SHP77 (cell line): ENCODE results near the gene CEP120.
"Not testable (repeated sequence)": the region's sequence is repeated elsewhere in the genome, so short reads cannot be mapped to it uniquely, and the experiment has no call there.

Experiments
- DNase-seq, 2 experiments: peaks; one replicate each; lab custom pipeline; 2025; lab: John Stamatoyannopoulos, UW

Gene CEP120

GRCh38 chr5:123387313-123387712 is 35.9 kb downstream of the CEP120 start:
- DNase-seq: no peak

GRCh38 chr5:123382252-123382651 is 41.0 kb downstream of the CEP120 start:
- DNase-seq: no peak

GRCh38 chr5:123371575-123372179 is 51.5 kb downstream of the CEP120 start:
- DNase-seq: peak; percentile 4 to 42

- DNase-seq: no peak
Observed at GRCh38 chr5:123369371-123369968, 53.7 kb downstream of the CEP120 start.

GRCh38 chr5:123367739-123368138 is 55.5 kb downstream of the CEP120 start:
- no peak for DNase-seq

- no peak for DNase-seq
Observed at GRCh38 chr5:123365156-123365555, 58.0 kb downstream of the CEP120 start.

GRCh38 chr5:123364441-123365155 is 58.6 kb downstream of the CEP120 start:
- DNase-seq: no peak

GRCh38 chr5:123360910-123361309 is 62.3 kb downstream of the CEP120 start:
- no peak for DNase-seq

- no peak for DNase-seq
Observed at GRCh38 chr5:123360201-123360571, 63.0 kb downstream of the CEP120 start.

GRCh38 chr5:123359454-123360200 is 63.6 kb downstream of the CEP120 start:
- no peak for DNase-seq

- DNase-seq: no peak
Observed at GRCh38 chr5:123358751-123359150, 64.5 kb downstream of the CEP120 start.

GRCh38 chr5:123358304-123358703 is 64.9 kb downstream of the CEP120 start:
- DNase-seq: no peak

GRCh38 chr5:123351820-123352219 is 71.4 kb downstream of the CEP120 start:
- DNase-seq: no peak

- no peak for DNase-seq
Observed at GRCh38 chr5:123351240-123351639, 72.0 kb downstream of the CEP120 start.

GRCh38 chr5:123350742-123351141 is 72.5 kb downstream of the CEP120 start:
- no peak for DNase-seq

GRCh38 chr5:123344816-123345426 is 78.3 kb downstream of the CEP120 start:
- DNase-seq: peak; percentile 11 to 20

- DNase-seq: no peak
Observed at GRCh38 chr5:123340928-123341327, 82.3 kb downstream of the CEP120 start.

- DNase-seq: not testable (repeated sequence)
Observed at GRCh38 chr5:123308377-123308776, 114.8 kb downstream of the CEP120 start.

- DNase-seq: no peak
Observed at GRCh38 chr5:123305751-123306150, 117.5 kb downstream of the CEP120 start.

GRCh38 chr5:123304777-123305316 is 118.4 kb downstream of the CEP120 start:
- no peak for DNase-seq

- DNase-seq: no peak
Observed at GRCh38 chr5:123303802-123304201, 119.4 kb downstream of the CEP120 start.

- DNase-seq: no peak
Observed at GRCh38 chr5:123300266-123300665, 122.9 kb downstream of the CEP120 start.
